GM12878 (cell line): ENCODE results near the gene CCDC87.

Experiments used
- FOS ChIP-seq: IDR thresholded peaks from 3 replicates; pipeline ENCODE4 v1.6.1; 2011; ENCODE audit warnings: borderline replicate concordance; ENCODE audit not compliant: insufficient read length; ENCODE audit errors: extremely low read depth
- IRF4 ChIP-seq: IDR thresholded peaks from 2 replicates; pipeline ENCODE4 v1.6.1; 2011; ENCODE audit warnings: low read depth, low read length
- RB1 ChIP-seq: fragments of 450-650 bp; formaldehyde crosslinking; IDR thresholded peaks from 2 replicates; pipeline ENCODE4 v1.6.1; 2017; ENCODE audit warnings: mild to moderate bottlenecking, borderline replicate concordance
- RCOR1 ChIP-seq: conservative IDR thresholded peaks from 2 replicates; pipeline ENCODE4 v1.6.1; 2012; ENCODE audit warnings: low read depth, low read length, improper control_type of control experiment
- TAF1 ChIP-seq: IDR thresholded peaks from 2 replicates; pipeline ENCODE4 v1.6.1; 2011; ENCODE audit warnings: mild to moderate bottlenecking, low read depth, low read length, borderline replicate concordance
- ZBTB40 ChIP-seq: fragments of 450-650 bp; IDR thresholded peaks from 2 replicates; pipeline ENCODE4 v1.6.1; 2016; ENCODE audit warnings: mild to moderate bottlenecking, moderate library complexity, borderline replicate concordance
- ZNF622 ChIP-seq: fragments of 450-650 bp; IDR thresholded peaks from 2 replicates; pipeline ENCODE4 v1.6.1; 2017; ENCODE audit warnings: mild to moderate bottlenecking, inconsistent platforms

GRCh38 chr11:66566221-66566620 lies 26.6 kb downstream of the CCDC87 start:
- TF ChIP-seq ZBTB40 (no peak), RCOR1 (no peak), IRF4 (no peak), TAF1 (no peak), FOS (no peak), RB1 (no peak), ZNF622 (no peak)
